Vagina (tissue), 2 donors: ENCODE measurements around the gene TMEM255B.

ENCODE experiments used
- CTCF ChIP-seq, 3 experiments: fragments of 450-650 bp in 2 of 3; fragments of 200-600 bp in 1 of 3; sonication (generic) in 1 of 3; IDR thresholded peaks; one replicate each; pipeline ENCODE4 v1.5.1; 2017 to 2019; ENCODE audit warnings: antibody characterized with exemption in 3 of 3, mild to moderate bottlenecking in 2 of 3, moderate library complexity in 2 of 3
- POLR2A ChIP-seq, 2 donors: fragments of 450-650 bp; IDR thresholded peaks; one replicate each; pipeline ENCODE4 v1.6.1; 2017; ENCODE audit warnings: antibody characterized with exemption in 2 of 2, mild to moderate bottlenecking in 2 of 2, moderate library complexity in 2 of 2
- POLR2AphosphoS5 ChIP-seq, 2 donors: sonication (generic); formaldehyde crosslinking; IDR thresholded peaks; one replicate each; pipeline ENCODE4 v1.9.0; 2017; ENCODE audit warnings: antibody characterized with exemption in 2 of 2, mild to moderate bottlenecking in 2 of 2, low read depth in 1 of 2; ENCODE audit not compliant: insufficient read depth in 1 of 2

GRCh38 chr13:113794764-113795173 lies 35.7 kb downstream of the TMEM255B start:
- TF ChIP-seq POLR2A (IDR thresholded peaks at IDR 0.05) (no peak), POLR2AphosphoS5 (IDR thresholded peaks at IDR 0.05; ENCODE audit: insufficient read depth in 1 of 2, low read depth in 1 of 2) (no peak), CTCF (IDR thresholded peaks at IDR 0.05) (no peak)
